ENCODE results near the gene MYO16.

GRCh38 chr13:108877300-108877699 is 247.9 kb downstream of the MYO16 start:
- no peak for TF ChIP-seq EZH2 (IDR thresholded peaks at IDR 0.05; ENCODE audit: borderline replicate concordance, insufficient read depth, low read length, poor library complexity, severe bottlenecking)
- no peak for TF ChIP-seq SMC3 (conservative IDR thresholded peaks at IDR 0.05; ENCODE audit: poor library complexity)
- no peak for TF ChIP-seq CTCF (IDR thresholded peaks at IDR 0.05; ENCODE audit: poor library complexity, severe bottlenecking)
- TF ChIP-seq REST (IDR thresholded peaks at IDR 0.05; ENCODE audit: borderline replicate concordance): no peak
- no peak for TF ChIP-seq EP300 (conservative IDR thresholded peaks at IDR 0.05; ENCODE audit: poor library complexity, severe bottlenecking)
- TF ChIP-seq POLR2AphosphoS5 (IDR thresholded peaks at IDR 0.05): no peak

All from neural cell (in vitro differentiated cells).